Activated CD4-positive, alpha-beta T cell treated with anti-CD3 and anti-CD28 coated beads, Interleukin-10, Interleukin-2, amounts not matched to agents 100 ng/mL and 50 ng/mL, durations not matched to agents 16 hours and 8 hours (primary cell): Measurements from ENCODE around the gene ANKS1B.
"Not testable (repeated sequence)": the region's sequence is repeated elsewhere in the genome, so short reads cannot be mapped to it uniquely, and the experiment has no call there.

Source experiments
- DNase-seq: peaks from one replicate; pipeline ENCODE4 v3.0.0-alpha.2; 2020

ANKS1B gene

DNA sequence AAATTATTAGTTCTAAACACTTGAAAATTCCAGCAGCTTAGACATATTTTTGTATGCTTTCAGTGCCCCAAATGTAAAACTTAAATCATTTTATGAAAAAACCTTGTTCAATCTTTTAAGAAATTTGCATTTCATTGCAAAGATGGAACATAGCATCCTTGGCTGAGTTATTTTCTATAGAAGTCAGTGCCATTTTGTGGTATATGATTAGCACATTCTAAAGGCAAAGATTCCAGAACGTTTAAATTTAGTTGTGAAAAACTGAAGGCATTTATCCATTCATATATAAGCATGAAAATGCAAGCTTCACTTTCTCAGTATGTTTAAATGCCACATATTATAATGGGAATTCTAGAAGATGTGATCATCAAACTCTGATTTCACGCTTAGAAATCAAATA lies 1007.5 kb downstream of the ANKS1B start:
- DNase-seq = no peak

DNA sequence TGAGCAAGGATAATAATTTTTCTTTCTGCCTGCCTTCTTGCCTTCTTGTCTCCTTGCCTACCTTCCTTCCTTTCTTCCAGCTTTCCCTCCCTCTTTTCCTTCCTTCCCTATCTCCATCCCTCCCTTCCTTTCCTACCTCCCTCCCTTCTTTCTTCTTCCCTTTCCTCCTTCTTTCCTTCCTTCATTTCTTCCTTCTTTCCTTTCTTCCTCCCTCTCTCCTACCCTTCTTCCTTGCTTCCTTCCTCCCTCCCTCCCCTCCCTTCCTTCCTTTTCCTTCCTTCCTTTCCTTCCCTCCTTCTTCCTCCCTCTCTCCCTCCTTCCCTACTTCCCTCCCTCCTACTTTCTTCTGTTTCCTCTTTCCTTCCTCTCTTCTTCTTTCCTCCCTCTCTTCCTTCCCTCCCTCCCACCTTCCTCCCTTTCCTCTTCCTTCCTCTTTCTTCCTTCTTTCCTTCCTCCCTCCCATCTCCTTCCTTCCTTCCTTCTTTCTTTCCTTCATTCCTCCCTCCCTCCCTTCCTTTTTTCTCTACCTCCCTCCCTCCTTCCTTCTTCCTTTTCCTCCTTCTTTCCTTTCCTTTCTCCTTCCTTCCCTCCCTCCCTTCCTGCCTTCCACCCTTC lies 1009.9 kb downstream of the ANKS1B start:
- no peak for DNase-seq

DNA sequence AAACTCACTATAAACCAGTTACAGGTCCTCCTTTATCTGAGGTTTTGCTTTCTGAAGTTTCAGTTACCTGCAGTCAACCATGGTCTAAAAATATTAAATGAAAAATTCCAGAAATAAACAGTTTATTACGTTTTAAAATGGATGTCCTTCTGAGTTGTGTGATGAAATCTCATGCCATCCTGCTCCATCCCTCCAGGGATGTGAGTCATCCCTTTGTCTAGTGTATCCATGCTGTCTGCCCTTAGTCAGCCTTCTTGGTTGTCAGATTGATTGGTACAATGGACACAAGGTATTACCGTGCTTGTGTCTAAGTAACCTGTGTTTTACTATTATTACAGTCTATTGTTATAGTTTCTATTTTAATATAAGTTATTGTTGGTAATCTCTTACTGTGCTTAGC lies 1011.3 kb downstream of the ANKS1B start:
- DNase-seq = no peak

DNA sequence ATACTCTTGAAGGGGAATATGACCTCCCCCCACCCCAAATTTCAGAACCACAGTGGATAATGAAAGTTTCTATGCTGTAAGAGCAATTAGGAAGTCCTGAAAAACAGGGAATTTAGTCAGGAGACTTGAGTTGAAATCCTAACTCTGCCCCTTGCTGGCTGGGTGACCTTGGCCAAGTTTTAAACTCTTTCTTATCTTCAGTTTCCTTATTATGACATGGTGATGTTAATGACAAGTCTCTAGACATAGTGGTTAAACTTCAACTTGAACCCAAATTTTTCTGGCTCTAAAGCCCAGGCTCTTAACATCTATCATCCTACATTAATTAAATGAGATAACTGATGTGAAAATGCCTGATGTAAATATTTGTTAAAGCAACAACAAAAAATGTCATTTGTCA lies 1013.8 kb downstream of the ANKS1B start:
- no peak for DNase-seq

DNA sequence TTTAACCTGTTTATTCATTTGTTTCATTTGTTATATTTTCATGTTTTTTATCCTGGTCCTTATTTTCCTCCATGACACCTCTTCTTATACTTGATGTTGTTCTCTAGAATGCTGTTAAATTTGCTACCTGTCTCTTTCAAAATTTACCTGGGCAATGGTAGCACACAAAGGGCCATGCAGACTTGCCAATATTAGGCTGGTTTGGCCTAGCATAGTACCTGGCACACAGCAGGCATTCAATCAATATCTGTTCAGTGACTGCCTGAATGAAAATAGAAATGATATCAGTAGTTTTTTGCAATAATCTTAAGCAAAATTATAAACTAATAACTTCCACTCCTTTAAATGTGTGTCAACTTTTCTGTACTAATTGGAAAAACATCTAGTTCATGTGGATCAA lies 1014.5 kb downstream of the ANKS1B start:
- DNase-seq = no peak

DNA sequence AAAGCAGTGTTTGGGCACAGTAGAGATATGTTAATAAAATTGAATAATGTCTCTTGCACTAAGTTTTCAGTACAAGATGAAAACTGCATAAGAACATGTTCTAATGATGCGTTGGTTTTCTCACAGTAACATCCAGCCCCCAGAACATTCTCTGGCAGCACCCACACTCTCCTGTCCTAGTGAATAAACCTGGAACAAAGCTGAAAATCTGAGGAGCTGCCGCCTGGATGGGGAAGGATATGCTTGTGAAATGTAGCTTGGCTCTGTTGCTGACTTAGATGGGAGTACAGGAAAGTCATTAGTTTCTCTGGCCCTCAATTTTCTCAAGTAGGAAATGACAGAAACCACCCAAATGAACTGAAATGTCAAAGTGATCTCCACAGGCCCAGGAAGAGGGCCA lies 1015.8 kb downstream of the ANKS1B start:
- DNase-seq = no peak

DNA sequence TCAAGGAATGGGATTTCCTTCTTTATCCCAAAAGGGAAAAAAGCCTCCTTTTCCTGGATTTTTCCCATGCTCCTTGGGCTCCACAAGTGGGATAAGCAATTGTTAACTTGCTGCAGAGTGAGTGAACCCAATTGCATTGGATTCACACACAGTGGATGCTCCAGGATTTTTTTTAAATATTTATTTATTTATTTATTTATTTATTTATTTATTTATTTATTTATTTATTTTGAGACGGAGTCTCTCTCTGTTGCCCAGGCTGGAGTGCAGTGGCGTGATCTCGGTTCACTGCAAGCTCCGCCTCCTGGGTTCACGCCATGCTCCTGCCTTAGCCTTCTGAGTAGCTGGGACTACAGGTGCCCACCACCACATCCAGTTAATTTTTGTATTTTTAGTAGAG lies 1027.6 kb downstream of the ANKS1B start:
- not testable (repeated sequence) for DNase-seq

DNA sequence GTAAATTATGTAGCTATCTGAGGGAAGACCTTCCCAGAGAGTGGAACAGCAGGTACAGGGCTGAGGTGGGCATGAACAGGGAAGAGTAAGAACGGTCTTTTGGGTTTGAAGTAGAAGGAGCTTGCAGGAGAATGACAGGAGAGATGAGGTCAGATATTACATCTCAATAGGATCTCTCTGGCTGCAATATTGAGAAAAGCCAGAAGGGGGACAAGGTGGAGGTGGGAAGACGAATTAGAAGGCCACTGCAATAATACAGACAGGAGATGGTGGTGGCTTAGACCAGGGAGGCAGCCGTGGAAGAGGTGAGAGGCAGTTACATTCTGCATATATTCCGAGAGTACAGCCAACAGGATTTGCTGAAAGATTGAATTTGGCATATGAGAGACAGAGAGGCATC lies 1029.5 kb downstream of the ANKS1B start:
- DNase-seq = peak; percentile 33

DNA sequence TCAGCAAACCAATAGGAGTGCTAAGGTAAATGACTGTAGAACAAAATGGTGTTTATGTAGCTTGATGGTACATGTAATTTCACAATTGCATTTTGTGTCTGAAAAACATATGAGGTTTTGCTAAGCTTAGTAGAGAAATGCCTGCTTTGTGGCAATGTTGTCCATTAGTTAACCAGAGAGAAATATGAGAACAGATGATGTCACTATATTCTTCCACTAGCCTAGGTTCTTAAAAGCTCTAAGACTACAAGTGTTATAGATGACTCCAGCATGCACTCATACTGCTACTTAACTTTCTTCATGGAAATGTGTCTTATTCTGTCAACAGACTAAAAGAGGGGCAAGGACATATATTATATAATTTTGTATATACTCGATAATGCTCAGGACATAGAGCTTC lies 1030.2 kb downstream of the ANKS1B start:
- DNase-seq = no peak

DNA sequence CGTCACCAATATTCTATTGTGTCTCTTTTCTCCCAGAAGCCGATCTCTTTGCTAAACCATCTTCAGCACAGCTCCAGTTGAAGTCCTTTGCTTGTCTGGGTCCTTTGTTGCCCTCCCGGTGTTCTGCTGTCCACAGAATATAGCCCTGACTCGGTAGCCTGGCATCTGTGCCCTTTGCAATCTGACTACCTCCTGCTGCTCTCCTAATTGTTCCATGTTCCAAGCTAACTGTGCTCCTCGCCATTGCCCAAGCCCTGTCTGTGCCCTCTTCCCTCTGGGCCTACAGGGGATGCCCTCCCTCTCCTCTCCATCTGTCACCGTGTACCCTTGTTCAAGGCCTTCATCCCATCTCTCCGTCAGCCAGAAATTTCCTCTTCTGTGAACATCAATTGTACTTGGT lies 1033.3 kb downstream of the ANKS1B start:
- DNase-seq = no peak

DNA sequence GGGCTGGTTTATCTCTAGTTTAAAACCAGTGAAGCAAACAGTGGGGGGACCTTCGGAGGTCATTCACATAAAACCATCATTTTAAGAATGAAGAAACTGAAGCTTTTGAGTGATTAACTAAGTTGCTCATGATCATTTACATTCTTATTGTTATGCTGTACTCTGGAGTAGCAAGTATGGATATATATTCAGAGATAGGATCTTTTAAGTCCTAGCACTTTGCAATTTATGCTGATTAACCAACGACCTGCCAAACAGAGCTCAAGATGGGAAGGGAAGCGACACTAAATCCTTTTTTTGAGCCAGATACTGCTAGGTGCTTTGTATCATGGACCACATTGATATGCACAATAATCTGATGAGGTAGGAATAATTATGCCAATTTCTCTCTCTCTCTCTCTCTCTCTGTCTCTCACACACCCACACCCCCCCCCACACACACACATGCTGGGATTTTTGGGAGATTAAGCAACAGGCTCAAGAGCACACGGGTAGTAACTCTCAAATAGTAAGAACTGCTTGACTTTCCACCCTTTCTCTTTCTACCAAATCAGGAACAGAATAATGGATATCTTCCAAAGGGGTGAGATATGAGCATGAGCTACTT lies 1036.3 kb downstream of the ANKS1B start:
- DNase-seq = no peak

DNA sequence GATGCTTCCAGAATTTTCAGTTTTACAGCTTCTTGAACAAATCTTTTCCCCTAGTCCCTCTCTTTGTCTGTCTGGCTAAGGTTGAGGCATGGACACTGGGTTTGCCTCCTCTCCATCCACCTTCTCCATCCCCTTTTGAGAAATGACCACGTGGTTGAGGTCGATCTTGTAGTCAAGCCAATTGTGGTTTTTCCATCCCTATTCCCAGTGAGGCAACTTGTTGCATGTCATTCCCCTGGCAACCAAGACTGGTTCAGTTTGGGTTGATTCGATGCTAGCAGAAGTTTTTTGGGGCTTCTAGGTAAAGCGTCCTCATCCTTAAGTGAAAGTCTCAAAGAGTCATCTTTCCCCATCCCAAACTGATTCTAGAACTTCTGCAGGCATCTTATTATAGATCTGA lies 1038.9 kb downstream of the ANKS1B start:
- no peak for DNase-seq

DNA sequence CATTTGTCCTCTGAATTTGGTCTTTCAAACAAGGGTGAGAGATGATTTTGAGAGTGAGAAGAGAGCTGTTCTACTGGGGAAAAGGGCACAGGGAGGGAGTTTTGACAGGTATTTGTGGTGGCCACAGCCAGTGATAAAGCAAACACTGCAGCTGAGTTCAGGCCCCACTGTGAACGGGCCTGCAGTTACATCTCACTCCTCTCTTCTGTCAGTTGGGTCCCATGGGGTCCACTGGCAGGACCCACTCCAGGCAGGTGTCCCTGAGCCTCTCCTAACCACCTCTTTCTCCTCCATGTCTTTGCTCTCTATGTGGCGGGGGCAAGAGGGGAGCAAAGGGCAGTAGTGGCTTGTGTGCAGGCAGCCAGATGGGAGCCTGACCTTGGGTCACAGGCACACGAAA lies 1044.8 kb downstream of the ANKS1B start:
- no peak for DNase-seq

DNA sequence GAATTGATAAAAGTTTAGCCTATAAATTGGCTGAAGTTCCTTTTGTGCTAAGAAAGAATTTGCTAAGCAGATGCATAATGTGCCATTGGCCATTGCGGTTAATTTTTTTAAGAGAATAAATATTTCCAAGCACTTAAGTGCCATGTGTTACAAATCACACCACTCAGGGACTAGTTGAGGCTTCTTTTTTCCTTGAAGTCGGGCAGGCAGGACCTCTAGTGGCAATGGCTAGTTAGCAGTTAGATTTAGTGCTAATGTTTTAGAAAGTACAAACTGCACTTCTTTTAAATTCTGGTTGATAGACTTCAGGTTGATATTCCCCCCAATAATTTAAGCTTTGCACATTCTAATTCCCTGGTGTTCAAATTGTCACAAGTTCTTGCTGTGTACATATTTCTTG lies 1045.4 kb downstream of the ANKS1B start:
- peak; percentile 1 for DNase-seq

DNA sequence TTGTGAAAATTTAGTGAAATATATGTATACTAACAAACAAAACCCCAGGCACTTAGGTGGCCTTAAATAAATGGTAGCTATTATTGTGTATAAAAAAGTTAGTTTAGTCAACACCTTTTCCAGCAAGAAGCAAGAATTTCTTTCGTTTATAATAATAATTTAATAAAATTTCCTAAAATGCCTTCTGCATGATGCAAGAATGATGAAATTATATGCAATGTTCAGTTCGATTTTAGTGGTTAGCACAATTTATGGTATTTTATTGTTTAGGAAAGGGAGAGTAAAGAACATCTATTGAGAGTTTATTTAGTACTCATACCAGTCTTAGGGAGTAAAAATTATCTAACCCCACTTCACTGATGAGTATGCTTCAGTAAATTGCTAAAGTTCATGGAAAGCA lies 1048.9 kb downstream of the ANKS1B start:
- DNase-seq = no peak

DNA sequence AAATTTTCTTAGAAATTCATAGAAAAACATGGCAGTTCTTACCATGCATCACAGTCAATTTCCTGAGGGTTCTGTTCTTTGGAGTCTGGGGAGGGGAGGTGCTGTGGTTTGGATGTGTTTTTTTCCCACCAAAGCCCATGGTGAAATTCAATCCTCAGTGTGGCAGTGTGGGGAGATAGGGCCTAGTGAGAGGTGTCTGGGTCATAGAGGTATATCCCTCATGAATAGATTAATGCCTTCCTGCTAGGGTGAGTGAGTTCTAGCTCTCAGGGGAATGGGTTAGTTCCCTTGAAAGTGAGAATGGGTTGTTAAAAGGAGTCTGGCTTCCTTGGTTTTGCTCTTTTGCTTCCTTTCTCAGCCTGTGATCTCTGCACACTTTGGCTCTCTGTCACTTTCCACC lies 1061.9 kb downstream of the ANKS1B start:
- no peak for DNase-seq

DNA sequence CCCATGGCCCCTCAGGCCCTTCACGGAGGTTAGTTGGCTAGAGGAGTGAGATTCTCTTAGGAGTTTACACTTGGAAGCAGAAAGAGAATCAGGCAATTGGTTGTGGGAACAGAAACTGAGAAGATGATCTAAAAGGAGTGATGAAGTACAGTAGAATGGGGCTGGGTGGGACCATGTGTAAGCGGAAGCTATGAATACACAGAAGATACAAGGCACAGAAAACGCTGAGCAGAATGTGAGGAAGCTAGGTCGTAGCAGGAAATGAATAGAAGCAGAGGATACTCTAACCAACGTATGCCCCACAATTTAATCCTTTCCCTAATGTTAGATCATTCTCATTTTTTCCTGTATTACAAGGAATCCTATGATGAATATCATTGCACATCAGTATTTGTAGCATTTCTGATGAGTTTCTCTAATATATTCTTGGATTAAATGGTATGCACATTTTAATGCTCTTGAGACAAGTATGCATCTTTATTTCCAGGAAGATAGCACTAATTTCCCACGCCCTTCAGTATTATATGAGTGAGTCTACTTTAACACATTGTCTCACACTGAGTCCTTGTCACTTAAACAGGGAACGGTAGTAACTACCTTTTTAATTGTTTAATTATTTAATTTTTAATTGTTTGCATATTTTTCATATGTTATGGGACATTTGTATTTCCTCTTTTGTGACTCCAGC lies 1066.4 kb downstream of the ANKS1B start:
- no peak for DNase-seq

DNA sequence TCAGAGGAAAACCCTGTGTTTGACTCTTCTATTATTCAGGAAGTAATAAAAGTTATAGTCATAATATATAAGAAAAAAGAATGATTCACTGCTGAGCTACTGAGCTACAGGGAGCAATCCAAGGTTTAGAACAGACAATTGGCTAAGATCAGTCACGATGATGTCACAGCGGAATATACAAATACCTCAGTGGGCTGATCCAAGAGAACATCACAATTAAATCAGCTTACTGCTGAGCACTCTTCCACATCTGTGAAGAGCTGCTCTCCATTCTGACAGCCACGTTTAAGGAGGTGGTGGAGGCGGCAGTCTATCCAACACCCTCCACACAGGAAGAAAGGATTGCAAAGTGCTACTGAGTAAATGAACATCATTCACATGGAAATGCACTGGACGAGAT lies 1068.6 kb downstream of the ANKS1B start:
- DNase-seq = no peak

DNA sequence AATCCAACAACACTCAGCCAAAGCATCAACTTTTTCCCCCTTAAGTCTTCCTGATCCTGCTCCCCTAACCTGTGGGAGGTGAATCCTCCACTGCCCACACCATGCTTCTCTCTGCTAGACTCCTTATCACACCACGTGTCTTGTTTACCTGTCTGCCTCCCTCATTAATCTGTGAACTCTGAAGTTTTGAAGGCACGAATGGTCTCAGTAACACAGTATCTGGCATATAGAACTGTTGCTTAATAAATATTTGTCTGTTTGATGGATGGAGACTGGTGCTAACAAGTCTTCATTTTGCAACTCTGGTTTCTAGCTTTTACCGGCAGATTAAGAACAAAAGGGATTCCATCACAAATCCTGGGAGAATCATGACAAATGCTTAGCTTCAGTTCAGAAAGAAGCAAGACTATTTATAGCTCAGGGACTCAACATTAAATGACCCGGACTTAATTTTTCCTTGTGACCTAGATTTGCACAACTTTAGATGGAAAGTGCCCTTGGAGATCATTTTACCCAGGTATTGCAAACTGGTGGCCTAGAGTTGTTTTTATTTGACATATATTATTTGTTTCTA lies 1072.2 kb downstream of the ANKS1B start:
- DNase-seq = no peak

DNA sequence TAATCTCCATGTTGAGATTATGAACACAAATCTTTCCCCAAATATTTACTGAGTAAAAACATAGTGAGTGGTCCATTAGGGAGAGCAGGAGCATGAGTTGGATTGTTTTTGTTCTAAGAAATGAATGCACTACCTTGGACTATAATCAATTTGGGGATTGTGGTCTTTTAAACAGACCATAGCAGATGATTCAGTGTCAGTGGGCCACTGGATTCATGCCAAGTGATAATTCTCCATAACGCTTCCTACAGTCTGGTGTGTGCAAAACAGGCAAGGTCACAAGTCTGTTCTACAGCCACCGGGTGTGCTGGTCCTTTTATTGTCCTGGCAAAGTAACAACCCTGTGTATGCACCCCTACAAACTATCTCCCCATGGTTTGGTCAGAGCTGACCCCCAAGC lies 1073.3 kb downstream of the ANKS1B start:
- no peak for DNase-seq

DNA sequence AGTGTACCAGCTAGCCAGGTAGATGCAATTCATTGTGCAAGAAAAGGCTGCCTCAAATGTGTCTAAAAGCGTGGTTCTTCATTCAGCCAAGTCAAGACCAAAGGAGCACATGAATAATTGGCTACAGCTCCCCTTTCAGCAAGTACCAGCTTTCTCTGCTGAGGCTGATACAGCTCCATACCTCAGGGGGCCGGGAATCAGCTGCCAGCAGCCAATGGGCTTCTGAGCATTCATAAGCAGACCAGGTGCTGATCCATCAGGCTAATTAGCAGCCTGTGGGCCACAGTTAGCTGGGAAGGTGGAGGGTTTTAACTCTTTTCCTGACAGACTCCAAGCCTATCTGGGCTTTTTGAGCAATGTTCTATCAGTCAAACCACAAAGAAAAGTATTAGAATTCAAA lies 1075.0 kb downstream of the ANKS1B start:
- DNase-seq = no peak

DNA sequence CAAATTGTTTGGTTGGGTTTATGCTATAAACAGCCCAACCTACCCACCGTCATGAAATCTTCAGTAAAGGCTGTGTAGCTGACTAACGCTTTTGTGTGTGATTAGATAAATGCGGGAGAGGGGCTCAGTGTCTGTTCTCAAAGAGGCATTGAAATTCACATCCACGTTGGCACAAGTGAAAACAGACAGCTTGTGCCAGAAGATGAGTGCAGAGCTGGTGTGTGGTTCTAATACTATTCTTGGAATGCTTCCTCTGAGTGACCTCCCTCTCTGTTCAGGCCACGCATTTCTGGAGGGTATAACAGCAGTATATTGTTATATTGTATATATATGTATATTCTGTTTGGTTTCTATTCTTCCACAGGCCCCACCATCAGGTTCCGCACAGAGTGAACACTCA lies 1075.9 kb downstream of the ANKS1B start:
- no peak for DNase-seq

DNA sequence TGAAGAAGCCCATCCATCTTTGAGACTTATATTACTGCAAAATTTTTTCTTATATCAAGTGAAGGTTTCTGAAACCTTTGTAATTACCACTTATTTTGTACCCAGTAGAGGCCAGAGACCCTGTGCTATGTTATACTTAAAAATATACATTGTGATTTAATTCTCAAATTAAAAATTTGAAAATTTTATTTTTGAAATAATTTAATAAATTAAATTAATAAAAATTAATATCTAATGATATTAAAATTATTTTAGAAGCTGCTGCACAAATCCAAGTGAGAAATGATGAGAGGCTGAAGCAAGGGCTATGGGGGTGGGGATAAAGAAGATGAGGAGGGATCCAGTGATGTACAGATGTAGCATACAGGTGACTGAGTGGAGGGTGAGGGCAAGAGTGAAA lies 1080.9 kb downstream of the ANKS1B start:
- DNase-seq = no peak

DNA sequence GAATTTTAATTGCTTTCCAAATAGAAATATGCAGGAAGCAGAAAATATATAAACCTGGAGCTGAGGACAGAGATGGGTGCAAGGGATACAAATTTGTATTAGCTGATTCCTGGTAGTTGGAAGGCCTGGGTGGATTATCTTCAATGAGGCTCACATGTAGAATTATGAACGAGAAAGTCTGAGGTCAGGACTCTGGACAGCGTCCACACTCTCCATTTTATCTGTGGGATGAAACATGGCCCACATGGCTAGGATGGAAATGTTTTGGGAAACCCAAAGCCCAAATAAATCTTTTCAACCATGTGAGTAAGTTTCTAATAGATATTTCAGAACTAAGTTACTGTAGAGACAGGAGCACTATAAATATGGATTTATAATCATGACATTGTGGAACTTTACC lies 1083.5 kb downstream of the ANKS1B start:
- no peak for DNase-seq
